ENCODE measurements around the gene DGKG.

- TF ChIP-seq CTCF (IDR thresholded peaks at IDR 0.05) = no peak
- no peak for TF ChIP-seq POLR2A (IDR thresholded peaks at IDR 0.05)
Measured at GRCh38 chr3:186178412-186178811, 183.6 kb downstream of the DGKG start.
